Germinal center (tissue), 1 donor: ENCODE measurements around the gene CEP350.

Experiments
- DNase-seq: peaks from one replicate; pipeline ENCODE4 v3.0.0; 2012; ENCODE audit warnings: mixed read lengths, low spot score

The CEP350 gene

GRCh38 chr1:180057883-180058396 lies 103.3 kb downstream of the CEP350 start:
- DNase-seq, result no peak

- DNase-seq, result no peak
These were observed 106.4 kb downstream of the CEP350 start for GRCh38 chr1:180061019-180061418.

GRCh38 chr1:180062452-180062971 lies 107.9 kb downstream of the CEP350 start:
- no peak for DNase-seq

GRCh38 chr1:180065408-180065807 lies 110.8 kb downstream of the CEP350 start:
- no peak for DNase-seq

GRCh38 chr1:180066150-180066549 lies 111.5 kb downstream of the CEP350 start:
- DNase-seq, result no peak

- no peak for DNase-seq
These were observed 115.7 kb downstream of the CEP350 start for GRCh38 chr1:180070286-180070685.

- DNase-seq, result no peak
These were observed 117.1 kb downstream of the CEP350 start for GRCh38 chr1:180071759-180072158.

- no peak for DNase-seq
These were observed 125.8 kb downstream of the CEP350 start for GRCh38 chr1:180080439-180080838.

GRCh38 chr1:180081474-180081873 lies 126.9 kb downstream of the CEP350 start:
- no peak for DNase-seq

GRCh38 chr1:180083164-180083563 lies 128.6 kb downstream of the CEP350 start:
- DNase-seq, result no peak

- DNase-seq, result no peak
These were observed 130.3 kb downstream of the CEP350 start for GRCh38 chr1:180084867-180085266.

- no peak for DNase-seq
These were observed 130.7 kb downstream of the CEP350 start for GRCh38 chr1:180085331-180085730.

GRCh38 chr1:180092931-180093650 lies 138.5 kb downstream of the CEP350 start:
- no peak for DNase-seq

- DNase-seq, result no peak
These were observed 140.2 kb downstream of the CEP350 start for GRCh38 chr1:180094705-180095295.

- no peak for DNase-seq
These were observed 142.1 kb downstream of the CEP350 start for GRCh38 chr1:180096584-180097325.

GRCh38 chr1:180097326-180097605 lies 142.7 kb downstream of the CEP350 start:
- no peak for DNase-seq

- no peak for DNase-seq
These were observed 146.8 kb downstream of the CEP350 start for GRCh38 chr1:180101411-180101810.

- DNase-seq, result no peak
These were observed 149.2 kb downstream of the CEP350 start for GRCh38 chr1:180103819-180104218.

GRCh38 chr1:180112091-180112490 lies 157.5 kb downstream of the CEP350 start:
- DNase-seq, result no peak

GRCh38 chr1:180112984-180113647 lies 158.5 kb downstream of the CEP350 start:
- DNase-seq, result no peak

- DNase-seq, result no peak
These were observed 159.9 kb downstream of the CEP350 start for GRCh38 chr1:180114396-180114945.
